KOPT-K1 (cell line): ENCODE measurements around the gene DCLK2.

Experiments used
- H3K27ac ChIP-seq: fragments of 200-600 bp; sonication (generic); 2 replicates; pipeline ENCODE4 v1.5.1; 2016; ENCODE audit warnings: antibody characterized with exemption, mild to moderate bottlenecking, low read depth, low read length; ENCODE audit not compliant: poor library complexity, severe bottlenecking
- H3K36me3 ChIP-seq: fragments of 200-600 bp; sonication (generic); 2 replicates; pipeline ENCODE4 v1.5.1; 2017; ENCODE audit warnings: antibody characterized with exemption, mild to moderate bottlenecking, low read length, moderate library complexity; ENCODE audit not compliant: insufficient read depth
- H3K9me3 ChIP-seq: fragments of 200-600 bp; sonication (generic); 2 replicates; pipeline ENCODE4 v1.5.1; 2017; ENCODE audit warnings: antibody characterized with exemption, low read length, mild to moderate bottlenecking; ENCODE audit not compliant: insufficient read depth, poor library complexity, severe bottlenecking

DCLK2 gene

GRCh38 chr4:150212927-150213326 lies 134.7 kb downstream of the DCLK2 start:
- no peak overlapping the region for H3K27ac ChIP-seq
- H3K36me3 ChIP-seq, result no peaks in the 10 kb centered on the region
- H3K9me3 ChIP-seq, result no peaks in the 10 kb centered on the region

GRCh38 chr4:150215601-150216000 lies 137.4 kb downstream of the DCLK2 start:
- Histone ChIP-seq H3K27ac (no peak overlapping the region), H3K36me3 (no peaks in the 10 kb centered on the region), H3K9me3 (no peaks in the 10 kb centered on the region)

- Histone ChIP-seq H3K36me3 (no peaks in the 10 kb centered on the region), H3K9me3 (no peaks in the 10 kb centered on the region), H3K27ac (no peak overlapping the region)
Measured at GRCh38 chr4:150216726-150217125, 138.5 kb downstream of the DCLK2 start.

- Histone ChIP-seq H3K9me3 (no peaks in the 10 kb centered on the region), H3K27ac (no peak overlapping the region)
Measured at GRCh38 chr4:150217192-150217591, 138.9 kb downstream of the DCLK2 start.

GRCh38 chr4:150217808-150218207 lies 139.6 kb downstream of the DCLK2 start:
- Histone ChIP-seq H3K9me3 (no peaks in the 10 kb centered on the region), H3K27ac (no peak overlapping the region), H3K36me3 (no peaks in the 10 kb centered on the region)

More at GRCh38 chr4:150217192-150217591, 138.9 kb downstream of the DCLK2 start:
- no peaks in the 10 kb centered on the region for H3K36me3 ChIP-seq

DNA sequence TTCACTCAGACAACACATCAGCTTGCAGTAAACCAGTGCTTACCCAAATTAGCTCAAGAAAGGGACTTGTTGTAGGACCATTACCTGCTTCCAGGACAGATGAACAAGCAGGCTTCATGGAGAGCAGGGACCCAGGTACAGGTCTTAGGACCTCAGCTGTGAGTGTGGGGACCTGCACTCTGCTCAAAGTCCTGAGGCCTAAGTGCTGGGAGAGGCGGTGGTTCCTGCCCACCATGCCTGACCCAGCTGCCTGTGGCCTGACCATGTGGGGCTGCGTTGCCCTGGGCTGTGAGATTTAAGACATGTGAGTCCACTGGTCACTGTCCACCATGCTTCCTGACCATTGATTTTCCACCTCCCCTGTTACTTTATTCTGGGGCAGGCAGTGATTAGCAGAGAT lies 140.2 kb downstream of the DCLK2 start:
- Histone ChIP-seq H3K9me3 (no peaks in the 10 kb centered on the region), H3K36me3 (no peaks in the 10 kb centered on the region), H3K27ac (no peak overlapping the region)

DNA sequence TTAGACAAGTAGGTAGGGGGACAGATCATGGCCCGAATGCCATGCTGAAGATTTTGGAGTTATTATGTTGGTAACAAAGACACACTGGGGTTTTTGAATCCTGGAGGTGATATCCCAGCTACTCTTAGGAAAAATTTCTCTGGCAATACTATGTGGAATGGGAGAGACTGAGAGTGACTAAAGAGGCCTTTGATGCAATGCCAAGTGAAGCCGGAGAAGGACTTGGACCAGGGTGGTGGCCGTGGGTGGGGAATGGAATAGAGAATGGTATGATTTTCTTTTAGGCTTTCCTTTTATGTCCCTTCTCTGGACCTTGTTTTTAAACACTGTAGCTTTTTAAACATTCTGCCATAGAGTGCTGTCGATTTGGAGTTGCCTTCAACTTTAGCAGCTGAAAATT lies 141.6 kb downstream of the DCLK2 start:
- no peak overlapping the region for H3K27ac ChIP-seq
- H3K9me3 ChIP-seq, result no peaks in the 10 kb centered on the region
- H3K36me3 ChIP-seq, result no peaks in the 10 kb centered on the region

- Histone ChIP-seq H3K27ac (no peak overlapping the region), H3K9me3 (no peaks in the 10 kb centered on the region), H3K36me3 (no peaks in the 10 kb centered on the region)
Measured at GRCh38 chr4:150224896-150225591, 146.8 kb downstream of the DCLK2 start.

DNA sequence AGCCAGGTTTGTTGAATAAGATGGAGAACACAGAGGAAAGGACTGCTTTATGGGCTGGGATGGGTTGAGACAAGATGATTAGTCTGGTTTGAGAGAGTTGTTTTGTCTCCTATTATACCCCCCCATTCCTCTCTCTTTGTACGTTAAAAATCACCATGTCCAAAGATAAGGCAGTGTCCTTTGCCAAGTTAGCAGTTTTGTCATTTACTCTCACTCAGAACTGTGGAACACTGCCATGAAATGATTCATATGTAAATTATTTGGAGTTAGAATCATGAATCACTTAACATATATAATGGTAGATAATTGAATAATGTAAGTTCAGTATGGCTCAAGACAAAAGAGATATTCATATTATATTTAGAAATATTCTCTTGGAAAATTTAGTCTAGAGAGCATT lies 151.3 kb downstream of the DCLK2 start:
- Histone ChIP-seq H3K27ac (no peak overlapping the region), H3K9me3 (no peaks in the 10 kb centered on the region), H3K36me3 (no peaks in the 10 kb centered on the region)

GRCh38 chr4:150230561-150230960 lies 152.3 kb downstream of the DCLK2 start:
- no peak overlapping the region for H3K27ac ChIP-seq
- no peaks in the 10 kb centered on the region for H3K9me3 ChIP-seq
- no peaks in the 10 kb centered on the region for H3K36me3 ChIP-seq

DNA sequence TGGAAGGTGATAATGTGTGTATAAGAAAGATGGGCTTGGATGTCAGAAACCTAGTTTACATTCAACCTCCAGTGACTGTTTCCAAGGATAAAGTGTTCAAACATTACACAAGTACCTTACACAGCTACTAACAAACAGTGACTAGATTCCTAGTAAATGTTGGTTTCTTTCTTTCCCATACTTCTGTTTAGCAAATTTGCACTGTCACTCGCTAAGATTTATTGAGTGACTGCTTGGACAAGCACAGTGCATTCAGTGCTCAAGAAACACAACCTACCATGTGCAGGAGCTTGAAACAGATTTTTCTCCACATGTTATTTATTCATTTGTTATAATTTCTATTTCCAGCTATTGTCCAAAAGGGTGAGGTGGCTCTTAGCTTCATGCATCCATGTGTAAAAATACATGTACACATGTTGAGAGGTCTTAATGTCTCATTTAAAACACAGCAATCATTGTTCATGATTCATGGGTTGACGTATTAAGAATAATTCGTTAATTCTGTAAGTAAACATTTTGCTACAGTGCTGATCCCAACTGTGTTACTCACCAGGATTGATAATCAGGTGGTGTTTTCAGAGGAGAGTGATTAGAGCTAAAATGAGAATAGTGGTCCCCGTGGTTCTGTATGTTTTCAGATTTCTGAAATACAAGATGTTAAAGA lies 153.0 kb downstream of the DCLK2 start:
- H3K36me3 ChIP-seq, result no peaks in the 10 kb centered on the region
- no peak overlapping the region for H3K27ac ChIP-seq
- no peaks in the 10 kb centered on the region for H3K9me3 ChIP-seq

DNA sequence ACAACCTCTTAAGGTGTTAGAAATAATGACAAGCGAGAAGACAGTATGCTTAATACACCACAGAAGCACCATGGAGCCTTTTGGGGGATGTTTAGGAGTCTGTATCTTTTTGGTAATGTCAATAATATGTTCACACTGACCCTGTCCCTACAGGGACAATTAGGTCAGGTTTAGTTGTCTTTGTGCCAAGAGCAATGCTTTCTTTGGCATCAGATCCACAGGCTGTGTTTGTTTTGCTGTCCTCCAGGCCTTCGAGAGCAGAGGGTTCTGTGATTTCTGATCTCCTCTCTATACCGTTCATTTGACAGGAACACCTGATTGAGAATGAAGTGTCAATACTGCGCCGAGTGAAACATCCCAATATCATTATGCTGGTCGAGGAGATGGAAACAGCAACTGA lies 153.8 kb downstream of the DCLK2 start:
- H3K9me3 ChIP-seq, result no peaks in the 10 kb centered on the region
- no peaks in the 10 kb centered on the region for H3K36me3 ChIP-seq
- no peak overlapping the region for H3K27ac ChIP-seq

- no peaks in the 10 kb centered on the region for H3K36me3 ChIP-seq
- H3K9me3 ChIP-seq, result no peaks in the 10 kb centered on the region
- no peak overlapping the region for H3K27ac ChIP-seq
Measured at GRCh38 chr4:150234246-150234645, 156.0 kb downstream of the DCLK2 start.

GRCh38 chr4:150235317-150235716 lies 157.1 kb downstream of the DCLK2 start:
- no peaks in the 10 kb centered on the region for H3K36me3 ChIP-seq
- H3K27ac ChIP-seq, result no peak overlapping the region
- no peaks in the 10 kb centered on the region for H3K9me3 ChIP-seq

- Histone ChIP-seq H3K36me3 (no peaks in the 10 kb centered on the region), H3K9me3 (no peaks in the 10 kb centered on the region), H3K27ac (no peak overlapping the region)
Measured at GRCh38 chr4:150235808-150236271, 157.6 kb downstream of the DCLK2 start.

GRCh38 chr4:150236626-150237025 lies 158.4 kb downstream of the DCLK2 start:
- no peak overlapping the region for H3K27ac ChIP-seq
- H3K9me3 ChIP-seq, result no peaks in the 10 kb centered on the region
- no peaks in the 10 kb centered on the region for H3K36me3 ChIP-seq
